Medulla oblongata (tissue), 1 donor: ENCODE measurements around the gene CA9.

Experiments used
- DNase-seq: peaks from one replicate; pipeline ENCODE4 v3.0.0-alpha.2; 2015; ENCODE audit errors: extremely low spot score

The CA9 gene

DNA sequence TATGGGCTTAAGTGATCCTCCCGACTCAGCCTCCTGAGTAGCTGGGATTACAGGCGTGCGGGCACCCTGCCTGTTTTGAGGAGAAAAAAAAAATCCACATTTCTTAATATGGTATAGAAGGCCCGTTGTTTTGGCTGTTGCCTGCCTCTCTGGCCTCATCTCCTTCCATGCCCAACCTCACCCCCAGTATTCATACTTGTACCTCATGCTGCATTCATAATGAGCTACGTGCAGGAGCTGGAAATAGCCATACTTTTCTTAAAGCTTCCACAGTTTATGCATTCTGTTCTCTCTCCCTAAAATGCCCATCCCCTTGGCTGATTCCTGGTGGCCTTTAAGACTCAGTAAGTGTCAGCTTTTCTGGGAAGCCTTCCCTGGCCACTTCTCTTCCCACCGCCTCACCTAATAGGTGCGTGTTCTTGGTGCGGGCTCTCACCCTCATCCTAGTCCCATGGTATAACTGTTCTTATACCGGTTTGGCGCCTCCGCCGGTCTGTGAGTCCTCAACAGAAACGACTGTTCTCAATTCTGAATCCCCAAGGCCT is 18.1 kb downstream of the CA9 start:
- DNase-seq, result no peak

DNA sequence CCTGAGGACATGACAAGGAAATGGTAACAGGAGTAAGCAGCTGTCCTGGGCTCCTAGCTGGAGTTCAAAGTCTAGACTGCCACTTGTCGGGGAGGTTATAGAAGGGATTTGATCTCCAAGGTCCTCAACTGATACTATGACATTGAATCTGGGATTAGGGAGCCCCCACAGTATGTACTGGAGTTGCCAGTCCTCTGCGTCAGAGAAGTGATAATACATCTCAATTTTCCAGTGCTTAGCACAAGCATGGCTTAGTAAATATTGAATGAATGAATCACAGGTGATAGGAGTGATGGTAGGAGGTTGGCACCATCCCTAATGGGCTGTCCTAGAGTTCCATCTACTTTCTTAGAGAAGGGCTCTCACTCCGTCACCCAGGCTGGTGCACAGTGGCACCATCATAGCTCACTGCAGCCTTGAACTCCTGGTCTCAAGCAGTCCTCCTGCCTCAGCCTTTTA is 22.2 kb downstream of the CA9 start:
- no peak for DNase-seq

DNA sequence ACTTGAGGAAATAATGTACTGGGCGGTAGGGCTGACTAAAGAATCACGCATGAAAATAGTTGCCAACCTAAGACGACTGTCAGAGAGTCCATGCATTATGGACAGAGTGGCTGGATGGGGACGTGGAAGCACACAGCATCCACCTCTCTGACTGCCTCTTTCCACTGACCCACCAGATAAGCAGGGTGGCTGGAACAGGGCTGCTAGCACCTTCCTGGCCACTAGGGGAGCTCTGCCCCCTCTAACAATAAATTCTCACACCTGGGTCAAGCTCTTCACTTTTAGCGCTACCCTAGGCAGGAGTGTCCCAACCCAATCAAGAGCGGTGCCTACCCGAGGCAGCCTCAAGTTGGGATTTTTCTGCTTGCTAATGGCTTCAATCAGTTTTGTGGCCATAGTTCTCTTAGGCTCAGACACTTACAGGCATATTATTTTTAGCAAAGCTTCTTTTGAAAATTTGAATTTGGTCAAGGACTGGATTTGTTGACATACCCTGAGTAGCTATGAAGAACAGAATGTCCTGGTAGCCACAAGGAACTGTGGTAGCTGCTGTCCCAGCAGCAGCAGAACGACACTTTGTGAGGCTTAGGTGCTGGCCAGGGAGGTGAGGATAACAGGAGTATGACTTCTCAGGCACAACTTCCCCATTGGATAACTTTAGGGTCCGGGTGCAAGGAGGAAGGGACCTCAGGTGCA is 22.9 kb downstream of the CA9 start:
- DNase-seq, result peak; percentile 35

DNA sequence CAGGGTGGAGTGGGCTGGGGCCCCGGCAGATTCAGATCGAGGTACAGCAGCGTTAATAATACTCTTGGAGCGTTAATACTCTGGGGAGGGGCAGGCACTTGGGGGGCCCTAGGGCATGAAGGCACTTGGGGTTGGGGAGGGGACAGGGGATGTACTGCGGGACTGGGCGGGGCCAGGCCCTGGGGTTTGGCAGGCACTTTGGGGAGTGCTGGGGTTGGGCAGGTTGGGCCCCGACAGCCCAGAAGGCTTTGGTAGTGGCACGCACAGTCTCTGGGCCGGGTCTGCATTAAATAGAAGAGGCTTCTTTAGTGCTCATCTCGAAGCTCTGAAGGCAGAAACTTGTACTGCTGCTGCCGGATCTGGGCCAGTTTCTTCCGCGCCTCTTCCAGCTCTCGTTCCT is 23.8 kb downstream of the CA9 start:
- DNase-seq, result no peak

DNA sequence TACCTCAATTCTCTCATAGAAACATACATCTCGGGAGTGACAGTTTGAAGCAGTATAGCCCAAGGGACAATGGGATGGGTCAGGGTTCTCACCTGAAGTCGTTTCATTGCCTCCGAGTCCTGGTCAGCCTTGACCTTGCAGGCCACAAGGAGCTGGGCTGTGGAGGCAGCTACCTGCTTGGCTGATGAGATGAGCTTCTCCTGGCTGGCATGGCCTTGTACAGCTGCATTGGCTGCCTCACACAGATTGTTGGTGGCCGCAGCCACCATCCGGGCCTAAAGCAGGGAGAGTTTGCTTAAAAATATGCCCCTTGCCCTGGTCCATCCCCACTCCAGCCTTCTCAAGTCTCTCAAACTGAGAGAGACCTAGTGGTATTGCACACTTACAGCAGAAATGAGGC is 24.5 kb downstream of the CA9 start:
- no peak for DNase-seq

DNA sequence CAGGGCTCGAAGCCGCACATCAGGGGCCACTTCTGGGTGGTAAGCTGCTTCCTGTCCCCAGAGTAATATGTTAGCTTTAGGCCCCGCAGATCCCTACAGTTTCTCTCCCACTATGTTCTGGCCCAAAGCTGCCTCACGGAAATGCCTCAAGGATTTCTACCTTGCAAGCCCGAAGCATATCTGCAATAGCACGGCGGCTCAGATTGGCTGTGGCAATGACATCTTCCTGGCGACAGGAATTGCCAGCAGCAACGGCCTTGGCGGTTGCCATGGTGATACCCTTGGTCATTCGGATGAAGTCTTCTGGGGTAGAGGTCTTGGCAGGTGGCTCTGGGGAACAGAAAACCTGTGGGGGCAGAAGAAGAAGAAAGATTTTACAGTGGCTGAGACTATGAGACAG is 26.3 kb downstream of the CA9 start:
- no peak for DNase-seq

DNA sequence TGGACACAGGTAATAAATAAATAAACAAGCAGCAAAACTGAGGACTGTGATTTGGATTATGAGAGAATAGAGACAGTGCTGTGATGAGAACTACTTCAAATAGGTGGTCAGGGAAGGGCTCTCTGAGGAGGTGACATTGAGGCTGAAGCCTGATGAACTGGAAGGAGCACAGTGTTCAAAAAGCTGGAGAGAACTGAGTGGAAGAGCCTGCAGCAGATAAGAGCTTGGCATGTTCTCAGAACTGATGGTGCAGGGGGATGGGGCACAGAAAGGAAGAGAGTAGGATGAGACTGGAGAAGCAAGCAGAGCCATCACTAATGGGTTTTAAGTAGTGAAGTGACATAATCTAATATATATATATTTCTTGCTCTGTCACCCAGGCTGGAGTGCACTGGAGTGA is 27.2 kb downstream of the CA9 start:
- no peak for DNase-seq

DNA sequence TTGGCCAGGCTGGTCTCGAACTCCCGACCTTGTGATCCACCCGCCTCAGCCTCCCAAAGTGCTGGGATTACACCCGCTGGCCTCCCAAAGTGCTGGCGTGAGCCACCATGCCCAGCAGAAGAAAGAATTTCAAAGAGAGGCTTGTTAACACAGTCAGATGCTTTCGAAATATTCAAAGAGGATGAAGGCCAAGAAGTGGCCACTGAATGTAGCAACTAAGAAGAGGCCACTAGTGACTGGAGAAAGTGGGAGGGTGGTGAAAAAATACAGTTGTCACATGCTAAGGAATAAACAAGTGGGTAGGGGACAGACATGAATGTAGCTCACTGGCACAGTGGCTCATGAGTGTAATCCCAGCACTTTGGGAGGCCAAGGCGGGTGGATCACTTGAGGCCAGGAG is 29.0 kb downstream of the CA9 start:
- no peak for DNase-seq

DNA sequence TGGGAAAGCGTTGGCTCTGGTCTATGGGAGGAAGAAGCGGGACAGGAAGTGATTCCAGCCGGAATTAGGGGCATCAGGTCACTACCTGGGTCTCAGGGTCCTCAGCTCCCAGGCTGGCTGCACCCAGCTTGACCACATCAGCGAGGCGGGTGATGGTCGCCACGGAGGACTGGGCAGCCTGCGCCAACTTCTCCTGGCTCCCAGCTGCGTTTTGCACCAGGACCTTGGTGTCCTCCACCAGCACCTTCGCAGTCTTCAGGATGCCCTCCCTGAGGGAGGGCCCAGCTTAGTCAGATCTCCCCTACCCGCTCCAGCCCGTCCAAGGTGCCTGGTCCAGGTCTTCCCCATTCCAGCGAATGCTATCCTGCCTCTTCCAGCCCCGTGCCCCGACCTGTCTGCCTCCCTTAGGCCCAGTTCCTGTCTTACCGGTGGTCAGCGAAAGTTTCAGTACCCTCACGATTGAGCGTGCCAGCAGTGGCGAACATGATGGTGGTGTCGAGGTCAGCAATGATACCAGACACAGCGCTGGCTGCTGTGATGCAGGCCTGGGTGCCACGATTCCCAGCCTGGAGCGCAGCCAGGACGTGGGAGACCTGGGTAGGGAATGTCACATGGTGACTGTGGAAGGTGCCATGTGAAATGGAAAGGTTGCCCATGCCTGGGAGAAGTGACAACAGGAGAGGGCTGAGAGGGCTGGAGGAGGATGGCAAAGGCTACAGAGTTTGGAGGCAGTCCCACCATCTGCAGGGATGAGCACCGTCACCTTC is 30.4 kb downstream of the CA9 start:
- no peak for DNase-seq

DNA sequence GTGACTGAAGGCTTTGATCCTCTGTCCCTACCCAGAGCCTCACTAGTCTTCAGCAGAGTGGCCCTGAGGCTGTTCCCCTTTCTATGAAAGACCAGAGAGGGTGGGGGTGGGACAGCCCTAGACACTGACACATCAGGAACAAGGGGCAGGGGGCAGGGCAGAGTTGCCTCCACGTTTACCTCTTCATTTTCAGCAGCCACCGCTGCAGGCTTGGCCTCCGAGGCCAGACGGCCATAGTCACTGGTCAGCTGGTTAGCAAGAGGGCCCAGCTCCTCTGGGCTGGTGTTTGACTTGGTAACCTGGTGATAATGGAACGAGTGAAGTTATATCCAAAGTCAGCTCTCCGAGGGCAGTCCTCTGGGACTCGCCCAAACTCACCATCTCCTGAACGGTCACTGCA is 31.6 kb downstream of the CA9 start:
- no peak for DNase-seq

DNA sequence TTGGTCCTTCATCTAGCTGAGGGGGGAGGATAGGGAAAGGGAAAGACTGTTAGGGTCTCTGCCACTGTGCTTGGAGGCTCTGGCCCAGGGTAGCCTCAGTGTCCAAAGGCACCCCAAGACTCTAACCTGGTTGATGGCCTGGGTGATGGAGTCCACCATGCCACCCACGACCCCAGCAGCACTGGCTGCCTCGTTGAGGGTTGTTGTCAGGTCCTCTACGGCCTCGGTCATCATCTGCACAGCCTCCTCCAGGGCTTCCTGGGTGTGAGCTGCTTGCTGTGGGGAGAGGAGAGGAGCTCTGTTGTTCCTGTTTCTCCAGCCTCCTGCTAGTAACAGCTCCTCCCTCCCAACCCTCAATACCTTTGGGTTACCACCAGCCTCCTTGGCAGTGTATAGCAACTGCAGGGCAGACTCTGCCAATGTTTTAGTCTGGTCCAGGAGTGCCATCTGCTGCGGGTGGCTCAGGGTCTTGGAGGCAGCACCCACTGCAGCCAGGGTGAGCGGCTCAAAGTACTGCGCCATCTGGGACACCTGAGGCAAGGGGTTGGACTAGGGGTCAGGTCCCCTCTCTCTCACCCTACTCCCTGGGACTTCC is 32.2 kb downstream of the CA9 start:
- DNase-seq, result no peak

DNA sequence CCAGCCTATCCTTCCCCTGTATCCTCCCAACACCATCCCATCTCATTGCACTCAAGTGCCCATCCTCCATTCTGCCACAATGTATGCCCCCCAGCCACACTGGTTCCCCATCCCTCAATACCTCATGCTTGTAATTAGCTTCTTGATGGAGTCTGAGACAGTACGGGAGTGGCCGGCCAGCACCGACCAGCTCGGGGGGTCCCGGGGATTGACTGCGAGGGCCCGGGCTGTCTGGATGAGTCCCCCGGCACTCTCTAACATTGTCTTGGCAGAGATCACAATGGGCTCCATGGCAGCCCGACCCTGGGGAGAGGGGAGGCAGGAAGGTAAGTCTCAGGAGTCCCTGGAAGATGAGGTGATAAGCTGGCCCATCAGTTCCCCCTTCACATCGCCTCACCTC is 33.2 kb downstream of the CA9 start:
- no peak for DNase-seq

DNA sequence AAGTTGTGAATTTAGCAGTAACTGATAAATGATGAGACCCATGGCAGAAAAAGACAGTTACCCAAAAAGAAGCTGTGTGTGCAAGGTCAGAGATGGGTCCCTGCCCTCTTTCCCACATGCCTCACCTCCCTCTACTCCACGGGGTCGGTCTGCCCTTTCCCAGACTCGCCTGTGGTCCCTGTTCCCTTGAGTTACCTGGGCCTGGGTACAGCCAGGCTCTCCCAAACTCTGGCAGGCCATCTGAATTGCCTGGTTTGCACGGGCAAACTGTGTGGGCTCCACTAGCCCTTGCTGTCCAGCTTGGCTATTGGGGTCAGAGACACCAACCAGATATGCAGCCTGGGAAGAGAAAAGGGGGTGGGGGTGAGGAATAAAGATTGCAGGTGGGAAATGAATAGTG is 34.4 kb downstream of the CA9 start:
- DNase-seq, result no peak

DNA sequence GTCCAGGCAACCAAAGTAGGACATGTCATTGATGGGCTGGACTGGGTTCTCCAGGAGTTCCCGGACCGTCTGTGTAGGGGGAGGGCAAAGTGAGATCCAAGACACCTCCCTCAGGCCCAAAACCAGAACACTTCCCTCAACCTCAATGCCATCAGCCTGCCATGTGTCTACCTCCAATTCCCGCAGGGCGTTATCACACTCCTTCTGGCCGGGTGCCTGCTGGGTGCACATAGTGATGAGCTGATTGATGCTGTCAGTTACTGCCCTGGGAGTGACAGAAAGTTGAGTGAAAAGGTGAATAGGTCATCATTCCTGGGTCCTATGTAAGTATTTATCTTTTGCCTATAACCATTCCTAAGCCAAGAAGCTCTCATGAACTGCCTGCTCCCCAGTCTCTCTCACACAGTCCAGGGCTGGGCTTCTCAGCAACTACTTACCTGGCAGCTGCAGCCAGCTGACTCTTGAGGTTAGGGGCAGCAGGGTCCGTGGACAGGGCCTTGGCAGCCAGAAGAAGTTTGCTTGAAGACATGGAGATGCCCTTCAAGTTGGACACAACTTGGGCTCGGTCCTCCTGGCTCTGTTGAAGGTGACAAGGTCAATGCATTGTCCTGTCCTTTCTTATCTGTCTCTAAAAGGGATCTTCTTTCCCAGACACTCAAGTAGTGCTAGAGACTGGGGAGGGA is 37.2 kb downstream of the CA9 start:
- no peak for DNase-seq

DNA sequence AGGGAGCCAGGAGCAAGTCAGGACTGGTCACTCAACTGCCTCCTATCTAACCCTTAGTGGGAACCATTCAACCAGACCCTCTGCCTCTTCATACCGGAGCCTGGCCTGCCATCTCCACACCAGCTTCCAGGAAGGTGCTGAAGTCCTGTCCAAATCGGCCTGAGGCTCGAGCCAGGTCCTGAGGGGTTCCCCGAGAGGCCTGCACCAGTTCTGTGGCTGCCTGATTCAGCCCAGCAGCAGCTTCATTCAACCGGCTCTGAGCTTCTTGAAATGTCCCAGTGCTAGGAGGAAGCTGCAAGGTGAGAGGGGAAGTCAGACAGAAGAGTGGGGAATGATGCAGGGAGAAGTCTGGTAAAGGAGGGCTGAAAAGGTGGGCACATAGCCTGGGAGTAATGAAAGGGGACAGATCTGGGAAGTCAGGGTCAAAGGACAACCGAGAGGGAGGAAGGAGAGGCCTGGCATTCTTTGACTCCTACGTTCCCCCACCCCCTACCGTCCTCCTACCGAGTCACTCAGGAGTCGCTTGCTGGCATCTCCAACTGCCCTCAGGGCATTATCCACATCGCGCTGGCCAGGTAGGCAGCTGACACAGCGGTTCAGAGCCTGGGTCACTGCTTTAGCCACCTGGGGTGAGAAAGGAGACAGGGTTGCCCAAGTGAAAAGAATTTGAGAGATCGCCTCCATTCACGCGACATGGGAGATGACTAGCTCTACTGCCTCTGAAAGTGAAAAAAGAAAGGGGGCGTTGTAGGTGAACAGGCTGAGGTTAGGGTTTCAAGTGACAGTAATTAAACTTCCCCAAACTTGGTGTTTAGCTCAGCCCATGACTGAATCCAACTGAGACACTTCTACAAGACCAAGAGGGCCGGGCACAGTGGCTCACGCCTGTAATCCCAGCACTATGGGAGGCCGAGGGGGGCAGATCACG is 38.0 kb downstream of the CA9 start:
- no peak for DNase-seq

DNA sequence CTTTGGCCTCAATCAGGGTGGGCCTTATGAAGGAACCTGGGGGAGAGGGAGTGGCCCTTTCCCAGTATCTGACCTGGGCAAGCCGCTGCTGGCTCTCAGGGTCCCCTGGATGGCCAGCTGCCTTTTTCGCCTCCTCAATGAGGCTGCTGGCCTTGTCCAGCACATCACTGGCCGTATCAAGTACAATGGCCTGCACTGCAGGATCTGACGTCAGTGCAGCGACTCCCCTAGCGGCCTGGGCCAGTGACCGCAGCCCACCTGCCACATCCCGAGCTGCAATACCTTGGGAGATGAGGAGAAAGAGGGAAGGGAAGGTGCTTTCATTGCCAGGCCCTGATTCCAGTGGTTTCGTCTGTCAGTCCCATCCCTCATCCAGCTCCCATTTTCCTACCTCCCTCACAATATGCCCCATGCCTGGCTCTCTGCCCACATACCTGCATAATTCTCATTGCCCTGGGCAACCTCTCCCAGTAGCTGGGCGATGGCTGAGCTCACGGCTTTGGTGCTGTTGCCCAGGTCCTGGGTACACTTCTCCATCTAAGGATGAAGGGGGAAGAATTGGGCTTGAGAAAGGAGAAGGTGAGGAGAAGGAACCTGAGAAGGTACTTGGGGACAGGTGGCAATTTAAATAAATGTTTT is 39.2 kb downstream of the CA9 start:
- DNase-seq, result no peak

DNA sequence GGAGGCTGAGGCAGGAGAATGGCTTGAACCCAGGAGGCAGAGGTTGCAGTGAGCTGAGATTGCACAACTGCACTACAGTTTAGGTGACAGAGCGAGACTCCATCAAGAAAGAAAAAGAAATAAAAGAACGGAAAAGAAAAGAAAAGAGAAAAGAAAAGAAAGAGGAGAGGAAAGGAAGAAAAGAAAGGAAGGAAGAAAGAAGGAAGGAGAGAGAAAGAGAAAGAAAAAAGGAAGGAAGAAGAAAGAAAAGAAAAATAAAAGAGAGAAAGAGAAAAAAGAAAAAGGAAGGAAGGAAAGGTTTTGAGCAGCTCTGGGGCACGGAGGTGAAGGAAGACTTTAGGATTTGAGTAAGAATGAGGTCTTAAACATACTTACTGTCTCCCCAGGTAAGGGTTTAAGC is 39.9 kb downstream of the CA9 start:
- no peak for DNase-seq

DNA sequence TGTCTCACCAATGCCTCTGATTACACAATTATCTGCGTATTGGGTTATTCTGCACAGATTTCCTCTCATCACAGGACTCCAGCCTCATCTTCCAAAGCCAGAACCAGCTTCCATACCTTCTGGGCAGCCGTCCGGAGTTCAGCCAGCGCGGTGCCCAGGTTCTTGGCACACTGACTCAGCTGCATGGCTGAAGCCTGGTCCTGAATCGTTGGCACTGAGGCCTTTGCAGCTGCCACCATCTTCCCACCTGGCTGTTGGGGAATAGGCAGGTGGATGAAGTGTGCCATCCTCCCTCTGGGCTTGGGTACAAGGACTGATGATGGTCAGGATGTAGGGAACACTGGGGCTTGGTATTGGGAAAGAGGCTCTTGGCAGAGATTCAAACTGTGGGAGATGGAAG is 40.4 kb downstream of the CA9 start:
- DNase-seq, result no peak

DNA sequence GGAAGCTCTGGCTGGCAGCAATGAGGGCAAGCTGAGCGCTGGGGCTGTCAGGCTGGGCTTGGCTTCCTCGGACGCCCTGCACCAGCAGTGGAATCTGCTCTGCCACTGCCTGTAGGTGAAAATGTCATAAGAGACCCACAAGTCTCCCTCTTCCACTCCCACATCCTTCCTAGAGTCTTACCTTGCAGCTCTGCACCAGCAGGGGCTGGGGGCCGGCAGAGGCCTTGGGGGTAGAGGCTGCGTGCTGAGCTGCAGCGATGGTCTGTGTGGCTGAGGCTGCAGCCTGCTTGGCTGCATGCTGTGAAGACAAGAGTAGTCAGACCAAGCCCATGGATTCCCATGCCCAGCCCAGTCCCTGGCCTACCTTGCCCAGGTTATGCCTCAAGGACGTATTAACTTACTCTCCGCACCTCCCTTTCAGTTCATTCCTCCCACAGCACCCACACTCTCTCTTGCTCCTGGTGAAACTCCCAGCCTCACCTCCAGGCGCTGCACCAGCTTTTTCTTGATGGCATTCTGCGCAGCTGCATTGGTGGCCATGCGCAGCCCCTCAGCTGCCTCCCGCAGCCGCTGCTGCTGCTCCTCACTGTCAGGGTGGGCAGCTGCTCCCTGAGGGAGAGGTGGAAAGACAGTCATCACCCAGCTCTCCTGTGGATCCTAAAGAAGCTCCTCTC is 41.0 kb downstream of the CA9 start:
- no peak for DNase-seq

DNA sequence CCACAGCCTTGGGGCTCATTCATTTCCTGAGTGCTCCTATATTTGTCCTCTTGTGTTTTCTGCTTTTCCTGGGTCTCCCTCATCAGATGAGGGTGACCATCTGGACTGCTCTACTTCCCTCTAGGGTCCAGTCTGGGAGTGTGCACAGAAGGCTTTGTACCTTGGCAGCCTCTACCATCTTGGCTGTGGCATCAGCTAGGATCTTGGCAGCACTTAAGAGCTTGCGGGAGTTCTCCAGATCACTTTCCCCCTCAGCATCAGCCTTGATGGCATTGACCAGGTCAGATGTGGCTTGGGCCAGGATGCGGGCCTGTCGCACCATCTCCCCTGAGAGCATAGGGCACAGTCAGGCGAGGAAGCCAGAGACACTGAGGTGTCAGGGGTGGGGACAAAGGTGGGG is 42.5 kb downstream of the CA9 start:
- DNase-seq, result peak; percentile 41
